H9 (cell line): ENCODE data around the gene KIF13A. TPM values are rescaled to one million over a fixed set of nuclear protein-coding genes. Genes with fewer than 3 reads are reported as not detected.
"Not testable (repeated sequence)": the region's sequence is repeated elsewhere in the genome, so short reads cannot be mapped to it uniquely, and the experiment has no call there.

Source experiments
- DNase-seq: peaks from one replicate; pipeline ENCODE4 v3.0.0-alpha.2; 2017
- H2AFZ ChIP-seq: one replicate; pipeline ENCODE4 v1.6.1; 2013; ENCODE audit warnings: mild to moderate bottlenecking, low read length, control low read depth, moderate library complexity
- H2AK5ac ChIP-seq: 2 replicates; pipeline ENCODE4 v1.6.1; 2013; ENCODE audit warnings: low read length, control low read depth, mixed read lengths; ENCODE audit not compliant: insufficient read length
- H2BK120ac ChIP-seq: one replicate; pipeline ENCODE4 v1.6.1; 2013; ENCODE audit warnings: low read depth, mild to moderate bottlenecking, low read length, control low read depth, inconsistent platforms; ENCODE audit not compliant: poor library complexity, severe bottlenecking
- H2BK12ac ChIP-seq: 2 replicates; pipeline ENCODE4 v1.6.1; 2013; ENCODE audit warnings: low read length, control low read depth, mixed read lengths, low read depth; ENCODE audit not compliant: insufficient read length
- H2BK15ac ChIP-seq: 2 replicates; pipeline ENCODE4 v1.6.1; 2013; ENCODE audit warnings: low read depth, low read length, control low read depth
- H2BK20ac ChIP-seq: one replicate; pipeline ENCODE4 v1.6.1; 2013; ENCODE audit warnings: low read depth, mild to moderate bottlenecking, low read length, control low read depth, inconsistent platforms; ENCODE audit not compliant: poor library complexity, severe bottlenecking
- H2BK5ac ChIP-seq: 2 replicates; pipeline ENCODE4 v1.6.1; 2013; ENCODE audit warnings: low read length, control low read depth, mixed read lengths; ENCODE audit not compliant: insufficient read length
- H3K14ac ChIP-seq: 2 replicates; pipeline ENCODE4 v1.6.1; 2013; ENCODE audit warnings: low read length, control low read depth; ENCODE audit not compliant: insufficient read depth
- H3K18ac ChIP-seq: 2 replicates; pipeline ENCODE4 v1.6.1; 2013; ENCODE audit warnings: low read depth, mild to moderate bottlenecking, mixed read lengths, low read length, control low read depth; ENCODE audit not compliant: insufficient read length
- H3K23ac ChIP-seq: 2 replicates; pipeline ENCODE4 v1.6.1; 2013; ENCODE audit warnings: low read length, control low read depth, mixed read lengths, low read depth; ENCODE audit not compliant: insufficient read length
- H3K23me2 ChIP-seq: 2 replicates; pipeline ENCODE4 v1.6.1; 2013; ENCODE audit warnings: low read depth, mild to moderate bottlenecking, mixed read lengths, low read length, control low read depth; ENCODE audit not compliant: insufficient read length, poor library complexity, severe bottlenecking
- H3K27ac ChIP-seq: 2 replicates; pipeline ENCODE4 v1.5.1; 2013; ENCODE audit warnings: low read length, control low read depth, mixed read lengths, low read depth; ENCODE audit not compliant: insufficient read length
- H3K27me3 ChIP-seq: 2 replicates; pipeline ENCODE4 v1.6.1; 2013; ENCODE audit warnings: low read length, control low read depth, inconsistent platforms; ENCODE audit not compliant: insufficient read depth
- H3K4ac ChIP-seq: 2 replicates; pipeline ENCODE4 v1.6.1; 2013; ENCODE audit warnings: low read depth, mild to moderate bottlenecking, control low read depth, inconsistent platforms, low read length, moderate library complexity
- H3K4me1 ChIP-seq: 2 replicates; pipeline ENCODE4 v1.6.1; 2013; ENCODE audit warnings: low read length, control low read depth, inconsistent platforms; ENCODE audit not compliant: insufficient read depth
- H3K4me2 ChIP-seq: 2 replicates; pipeline ENCODE4 v1.6.1; 2013; ENCODE audit warnings: low read length, control low read depth, mixed read lengths; ENCODE audit not compliant: insufficient read length, insufficient read depth
- H3K56ac ChIP-seq: 2 replicates; pipeline ENCODE4 v1.6.1; 2013; ENCODE audit warnings: low read depth, mild to moderate bottlenecking, mixed read lengths, low read length, control low read depth; ENCODE audit not compliant: insufficient read length
- H3K79me1 ChIP-seq: 2 replicates; pipeline ENCODE4 v1.6.1; 2013; ENCODE audit warnings: low read depth, mild to moderate bottlenecking, moderate library complexity, low read length, control low read depth, inconsistent platforms; ENCODE audit not compliant: insufficient read depth, poor library complexity, severe bottlenecking
- H3K79me2 ChIP-seq: 2 replicates; pipeline ENCODE4 v1.6.1; 2013; ENCODE audit warnings: low read length, control low read depth, inconsistent platforms; ENCODE audit not compliant: insufficient read depth
- H3K9ac ChIP-seq: 2 replicates; pipeline ENCODE4 v1.6.1; 2013; ENCODE audit warnings: low read length, control low read depth, mixed read lengths; ENCODE audit not compliant: insufficient read length; ENCODE audit errors: extremely low read depth
- H3K9me3 ChIP-seq: one replicate; pipeline ENCODE4 v1.6.1; 2013; ENCODE audit warnings: low read depth, low read length, inconsistent platforms; ENCODE audit not compliant: control insufficient read depth
- H3T11ph ChIP-seq: one replicate; pipeline ENCODE4 v1.6.1; 2013; ENCODE audit warnings: mild to moderate bottlenecking, low read length, control low read depth, inconsistent platforms
- H4K20me1 ChIP-seq: one replicate; pipeline ENCODE4 v1.6.1; 2013; ENCODE audit not compliant: control insufficient read depth, insufficient read length, insufficient read depth
- H4K5ac ChIP-seq: 2 replicates; pipeline ENCODE4 v1.6.1; 2013; ENCODE audit warnings: low read depth, mild to moderate bottlenecking, mixed read lengths, low read length, control low read depth; ENCODE audit not compliant: insufficient read length
- H4K8ac ChIP-seq: replicated peaks from 2 replicates; pipeline ENCODE4 v1.6.1; 2013; ENCODE audit warnings: low read length, control low read depth, mixed read lengths, low read depth; ENCODE audit not compliant: insufficient read length
- H4K91ac ChIP-seq: 2 replicates; pipeline ENCODE4 v1.6.1; 2013; ENCODE audit warnings: low read depth, mild to moderate bottlenecking, moderate library complexity, mixed read lengths, low read length, control low read depth; ENCODE audit not compliant: insufficient read length
- H3K27ac Mint-ChIP-seq, 3 experiments: 2 replicates in 2 of 3; 3 replicates in 1 of 3; pipeline ENCODE4 v1.8.0; 2020 to 2021; ENCODE audit warnings: mixed read lengths in 3 of 3, mild to moderate bottlenecking in 1 of 3, moderate library complexity in 1 of 3
- H3K27me3 Mint-ChIP-seq: 2 replicates; pipeline ENCODE4 v1.8.0; 2021; ENCODE audit warnings: low read depth, mild to moderate bottlenecking, moderate library complexity, mixed read lengths
- H3K36me3 Mint-ChIP-seq, 3 experiments: 2 replicates in 2 of 3; 3 replicates in 1 of 3; pipeline ENCODE4 v1.8.0; 2020 to 2021; ENCODE audit warnings: low read depth in 3 of 3, mixed read lengths in 3 of 3; ENCODE audit not compliant: insufficient read depth in 1 of 3
- H3K4me1 Mint-ChIP-seq, 2 experiments: 2 replicates each; pipeline ENCODE4 v1.8.0; 2020; ENCODE audit warnings: mixed read lengths in 2 of 2
- H3K4me3 Mint-ChIP-seq, 2 experiments: 2 replicates in 1 of 2; 3 replicates in 1 of 2; pipeline ENCODE4 v1.8.0; 2020 to 2021; ENCODE audit warnings: mild to moderate bottlenecking in 2 of 2, mixed read lengths in 2 of 2, moderate library complexity in 1 of 2
- H3K9me3 Mint-ChIP-seq, 2 experiments: 2 replicates in 1 of 2; 3 replicates in 1 of 2; pipeline ENCODE4 v1.8.0; 2020; ENCODE audit warnings: mild to moderate bottlenecking in 2 of 2, mixed read lengths in 2 of 2, moderate library complexity in 1 of 2
- WGBS: extraction: QIAGEN DNeasy Blood & Tissue Kit; methylation state at CpG from one replicate; pipeline ENCODE4 v1.1.7; 2013; ENCODE audit warnings: missing lambda C conversion rate, low lambda C conversion rate, mixed read lengths; ENCODE audit not compliant: insufficient read length; ENCODE audit errors: extremely low coverage; 5-methylcytosine and 5-hydroxymethylcytosine counted together
- total RNA-seq: library from RNA; stranded (reverse); gene quantifications from 2 replicates; pipeline ENCODE4 v1.2.1, GENCODE V29; 2021
- TF ChIP-seq, protein P1 (sequence below): fragments of 200-600 bp; sonication (generic); conservative IDR thresholded peaks from 3 replicates; pipeline ENCODE4 v1.8.0; 2021; ENCODE audit warnings: antibody characterized with exemption, mild to moderate bottlenecking

The KIF13A gene
- total RNA-seq, 1 experiment from 2014 or later: 38.2 TPM

DNA sequence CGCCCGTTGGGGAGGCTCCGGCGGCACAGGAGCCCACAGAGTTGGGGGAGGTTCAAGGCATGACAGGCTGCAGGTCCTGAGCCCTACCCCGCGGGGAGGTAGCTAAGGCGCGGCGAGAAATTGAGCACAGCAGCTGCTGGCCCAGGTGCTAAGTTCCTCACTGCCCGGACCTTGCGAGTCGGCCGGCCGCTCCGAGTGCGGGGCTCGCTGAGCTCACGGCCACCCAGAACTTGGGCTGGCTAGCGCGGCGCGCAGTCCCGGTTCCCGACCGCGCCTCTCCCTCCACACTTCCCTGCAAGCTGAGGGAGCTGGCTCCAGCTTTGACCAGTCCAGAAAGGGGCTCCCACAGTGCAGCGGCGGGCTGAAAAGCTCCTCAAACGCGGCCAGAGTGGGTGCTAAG, 23.9 kb upstream of the KIF13A start:
- peak overlapping the region; percentile 38 for H3K18ac ChIP-seq
- H2BK20ac ChIP-seq: no peak overlapping the region
- H3K9me3 ChIP-seq: no peaks in the 10 kb centered on the region
- H3K23me2 ChIP-seq: peaks cover 3% of the 10 kb centered on the region
- no peak overlapping the region for H3K4me3 Mint-ChIP-seq
- peaks cover 0 to 8% (median 3%) of the 10 kb centered on the region in 3 experiments; a peak in 4 of 7 replicates for H3K36me3 Mint-ChIP-seq
- H2BK120ac ChIP-seq: no peak overlapping the region
- no peak for DNase-seq
- TF ChIP-seq, protein P1, sequence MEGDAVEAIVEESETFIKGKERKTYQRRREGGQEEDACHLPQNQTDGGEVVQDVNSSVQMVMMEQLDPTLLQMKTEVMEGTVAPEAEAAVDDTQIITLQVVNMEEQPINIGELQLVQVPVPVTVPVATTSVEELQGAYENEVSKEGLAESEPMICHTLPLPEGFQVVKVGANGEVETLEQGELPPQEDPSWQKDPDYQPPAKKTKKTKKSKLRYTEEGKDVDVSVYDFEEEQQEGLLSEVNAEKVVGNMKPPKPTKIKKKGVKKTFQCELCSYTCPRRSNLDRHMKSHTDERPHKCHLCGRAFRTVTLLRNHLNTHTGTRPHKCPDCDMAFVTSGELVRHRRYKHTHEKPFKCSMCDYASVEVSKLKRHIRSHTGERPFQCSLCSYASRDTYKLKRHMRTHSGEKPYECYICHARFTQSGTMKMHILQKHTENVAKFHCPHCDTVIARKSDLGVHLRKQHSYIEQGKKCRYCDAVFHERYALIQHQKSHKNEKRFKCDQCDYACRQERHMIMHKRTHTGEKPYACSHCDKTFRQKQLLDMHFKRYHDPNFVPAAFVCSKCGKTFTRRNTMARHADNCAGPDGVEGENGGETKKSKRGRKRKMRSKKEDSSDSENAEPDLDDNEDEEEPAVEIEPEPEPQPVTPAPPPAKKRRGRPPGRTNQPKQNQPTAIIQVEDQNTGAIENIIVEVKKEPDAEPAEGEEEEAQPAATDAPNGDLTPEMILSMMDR: no peak
- no CpG with 5 or more reads among the region's 30 CpGs for WGBS
- no peak overlapping the region for H3K27ac Mint-ChIP-seq
- no peak overlapping the region for H3K14ac ChIP-seq
- no peaks in the 10 kb centered on the region for H3K27me3 Mint-ChIP-seq
- H4K91ac ChIP-seq: no peak overlapping the region
- H2BK15ac ChIP-seq: peak overlapping the region; percentile 94; the same call in 1 of the 2 replicates
- no peak overlapping the region for H3K4ac ChIP-seq
- H3K23ac ChIP-seq: no peak overlapping the region
- H3K56ac ChIP-seq: no peak overlapping the region
- H3T11ph ChIP-seq: no peak overlapping the region
- no peak overlapping the region for H4K8ac ChIP-seq
- H3K4me1 ChIP-seq: 0 out of 2 replicates have a peak, but pooled peaks cover 4% of the 10 kb centered on the region
- H3K79me1 ChIP-seq: no peaks in the 10 kb centered on the region
- no peak overlapping the region for H4K5ac ChIP-seq
- H2AK5ac ChIP-seq: no peak overlapping the region
- no peak overlapping the region for H3K27ac ChIP-seq
- H2BK5ac ChIP-seq: no peak overlapping the region
- no peak overlapping the region for H3K4me2 ChIP-seq
- no peaks in the 10 kb centered on the region for H3K79me2 ChIP-seq
- H4K20me1 ChIP-seq: no peaks in the 10 kb centered on the region
- no peaks in the 10 kb centered on the region for H3K27me3 ChIP-seq
- no peak overlapping the region for H3K9ac ChIP-seq
- H2AFZ ChIP-seq: no peak overlapping the region
- H3K4me1 Mint-ChIP-seq: peaks cover 9 to 12% of the 10 kb centered on the region in 2 experiments
- no peak overlapping the region for H2BK12ac ChIP-seq
- no peaks in the 10 kb centered on the region; a peak in 1 of 5 replicates for H3K9me3 Mint-ChIP-seq

DNA sequence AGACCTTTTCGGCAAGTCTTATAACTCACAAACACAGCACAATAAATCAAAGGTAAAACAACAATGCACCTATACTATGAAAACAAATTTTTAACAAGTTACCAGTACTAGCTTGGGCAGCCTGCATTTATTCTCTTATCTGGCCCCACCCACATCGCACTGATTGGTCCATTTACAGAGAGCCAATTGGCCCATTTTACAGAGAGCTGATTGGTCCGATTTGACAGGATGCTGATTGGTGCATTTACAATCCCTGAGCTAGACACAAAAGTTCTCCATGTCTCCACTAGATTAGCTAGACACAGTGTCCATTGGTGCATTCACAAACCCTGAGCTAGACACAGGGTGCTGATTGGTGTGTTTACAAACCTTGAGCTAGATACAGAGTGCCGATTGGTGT, 23.1 kb upstream of the KIF13A start:
- not testable (repeated sequence) for H3K4me2 ChIP-seq, H3K9me3 ChIP-seq, H3K27me3 Mint-ChIP-seq, H3K27me3 ChIP-seq, H2BK12ac ChIP-seq, H4K20me1 ChIP-seq, H2AFZ ChIP-seq, H4K8ac ChIP-seq, H3K4me1 Mint-ChIP-seq, H3K56ac ChIP-seq, H3K23ac ChIP-seq, H3K14ac ChIP-seq, H3K23me2 ChIP-seq, H2BK120ac ChIP-seq, H3K79me2 ChIP-seq, H3K36me3 Mint-ChIP-seq, H4K5ac ChIP-seq, H3K9ac ChIP-seq, H3K4me3 Mint-ChIP-seq, H3K79me1 ChIP-seq, H3T11ph ChIP-seq, H2BK20ac ChIP-seq, H3K27ac Mint-ChIP-seq, H3K27ac ChIP-seq, H2BK5ac ChIP-seq, H3K4me1 ChIP-seq, DNase-seq, H4K91ac ChIP-seq, H2BK15ac ChIP-seq, H3K18ac ChIP-seq, H3K9me3 Mint-ChIP-seq, H3K4ac ChIP-seq, H2AK5ac ChIP-seq
- no CpG with 5 or more reads among the region's 4 CpGs for WGBS
